Pancreas (tissue), 10 donors: ENCODE measurements around the gene VWA3A. TPM values are rescaled to one million over a fixed set of nuclear protein-coding genes. Genes with fewer than 3 reads are reported as not detected.
A peak's percentile ranks its signal among the peaks of the same experiment; 100 is the strongest.
"Not testable (repeated sequence)": the region's sequence is repeated elsewhere in the genome, so short reads cannot be mapped to it uniquely, and the experiment has no call there.

Experiments
- ATAC-seq, 4 donors: fragments of 200-7000 bp; cut with Tn5 transposase; one replicate each; pipeline versions ENCODE4 v1.8.0 to v1.9.1; 2020; ENCODE audit warnings: mild to moderate bottlenecking in 4 of 4, moderate library complexity in 4 of 4
- DNase-seq, 6 donors: peaks; one replicate each; pipeline ENCODE4 v3.0.0-alpha.2; 2020
- FAIRE-seq: peaks from 2 replicates; lab custom pipeline; 2012; peaks lifted over from hg19 to GRCh38; lab: Jason Lieb, UNC
- H3K27ac ChIP-seq, 4 donors: fragments of 200-600 bp; sonication (generic); 1 replicate in 3 of 4; 2 replicates in 1 of 4; pipeline versions ENCODE4 v1.5.0 to v1.8.0; 2020
- H3K27me3 ChIP-seq, 4 donors: fragments of 200-600 bp; one replicate each; pipeline ENCODE4 v1.8.0; 2021
- H3K36me3 ChIP-seq, 3 donors: fragments of 200-600 bp; sonication (generic) in 1 of 3; one replicate each; pipeline versions ENCODE4 v1.5.0 to v1.8.0; 2020 to 2021
- H3K4me1 ChIP-seq, 3 donors: fragments of 200-600 bp; one replicate each; pipeline ENCODE4 v1.8.0; 2021
- H3K4me3 ChIP-seq, 4 donors: fragments of 200-600 bp; sonication (generic) in 2 of 4; one replicate each; pipeline versions ENCODE4 v1.5.0 to v1.8.0; 2020 to 2021
- H3K9me3 ChIP-seq, 4 donors: fragments of 200-600 bp; one replicate each; pipeline ENCODE4 v1.8.0; 2021
- WGBS, 2 donors: extraction: QIAGEN DNeasy Blood & Tissue Kit; methylation state at CpG; one replicate each; pipeline ENCODE4 v1.1.7; 2013; 5-methylcytosine and 5-hydroxymethylcytosine counted together
- intact Hi-C, 3 donors: fragments of 100-400 bp; cut with DNase I; formaldehyde crosslinking; loops; one replicate each; pipeline versions ENCODE4 v1.11.1 to v1.14.2; 2022
- polyA plus RNA-seq, 2 donors: library from polyadenylated mRNA; stranded (reverse); fragments of 200-250 nt; gene quantifications; one replicate each; pipeline ENCODE4 v1.2.3, GENCODE V29; 2013
- total RNA-seq, 6 donors: library from RNA; stranded (reverse); fragmentation: NEBNext Ultra II Directional in 4 of 6; extraction: Animal tissue kit (Norgen Biotek cat#: 25700) in 4 of 6; gene quantifications; one replicate each; pipeline versions ENCODE4 v1.2.1 to v1.2.4, GENCODE V29; 2021 to 2023
- TF ChIP-seq, protein P1 (sequence below), 4 donors: fragments of 200-600 bp; sonication (generic) in 3 of 4; IDR thresholded peaks; one replicate each; pipeline versions ENCODE4 v1.5.0 to v1.8.0; 2021; ENCODE audit warnings: antibody characterized with exemption in 4 of 4
- donor health status: healthy with polysubstance abuse.
- donor health status: DM: no; HTN: no; CAD: no; lungs with moderate emphysema.
- donor health status: DM: no; HTN: no; CAD: no.
- donor health status: control.
- donor health status: control.
- donor health status: Bipolar disorder and iron deficiency.
- donor health status: DM: yes; HTN: yes; CAD: no.
- donor health status: DM: no; HTN: no; CAD: no.
- donor health status: DM: no; HTN: no; CAD: no.
- donor health status: DM: yes; HTN: yes; CAD: no.

Gene VWA3A
- total and polyA plus RNA-seq, 8 donors: 0.06 to 0.24 (median 0.09) TPM; not detected in 3

DNA sequence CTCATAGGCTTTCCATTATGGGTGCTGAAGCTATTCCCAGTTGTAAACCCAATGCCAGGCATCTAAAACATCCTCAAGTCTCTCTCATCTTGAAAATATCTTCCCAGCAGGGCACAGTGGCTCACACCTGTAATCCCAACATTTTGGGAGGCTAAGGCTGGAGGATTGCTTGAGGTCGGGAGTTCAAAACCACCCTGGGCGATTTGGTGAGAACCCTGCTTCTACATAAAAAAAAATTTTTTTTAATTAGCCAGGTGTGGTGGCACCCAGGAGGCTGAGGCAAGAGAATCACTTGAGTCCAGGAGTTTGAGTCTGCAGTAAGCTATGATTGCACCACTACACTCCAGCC is 100.7 kb downstream of the VWA3A start:
- Histone ChIP-seq H3K27me3 (no peaks in the 10 kb centered on the region), H3K4me1 (peaks cover 0 to 27% (median 12%) of the 10 kb centered on the region in 3 donors), H3K9me3 (no peaks in the 10 kb centered on the region), H3K27ac (peak overlapping the region in 3 of 4 donors; percentile 72 to 90 (median 88)), H3K36me3 (no peaks in the 10 kb centered on the region), H3K4me3 (no peak overlapping the region)
- TF ChIP-seq, protein P1, sequence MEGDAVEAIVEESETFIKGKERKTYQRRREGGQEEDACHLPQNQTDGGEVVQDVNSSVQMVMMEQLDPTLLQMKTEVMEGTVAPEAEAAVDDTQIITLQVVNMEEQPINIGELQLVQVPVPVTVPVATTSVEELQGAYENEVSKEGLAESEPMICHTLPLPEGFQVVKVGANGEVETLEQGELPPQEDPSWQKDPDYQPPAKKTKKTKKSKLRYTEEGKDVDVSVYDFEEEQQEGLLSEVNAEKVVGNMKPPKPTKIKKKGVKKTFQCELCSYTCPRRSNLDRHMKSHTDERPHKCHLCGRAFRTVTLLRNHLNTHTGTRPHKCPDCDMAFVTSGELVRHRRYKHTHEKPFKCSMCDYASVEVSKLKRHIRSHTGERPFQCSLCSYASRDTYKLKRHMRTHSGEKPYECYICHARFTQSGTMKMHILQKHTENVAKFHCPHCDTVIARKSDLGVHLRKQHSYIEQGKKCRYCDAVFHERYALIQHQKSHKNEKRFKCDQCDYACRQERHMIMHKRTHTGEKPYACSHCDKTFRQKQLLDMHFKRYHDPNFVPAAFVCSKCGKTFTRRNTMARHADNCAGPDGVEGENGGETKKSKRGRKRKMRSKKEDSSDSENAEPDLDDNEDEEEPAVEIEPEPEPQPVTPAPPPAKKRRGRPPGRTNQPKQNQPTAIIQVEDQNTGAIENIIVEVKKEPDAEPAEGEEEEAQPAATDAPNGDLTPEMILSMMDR (IDR thresholded peaks at IDR 0.05): no peak
- WGBS, 2 donors: 86 to 90% methylated on average over 2 of the region's 2 CpGs
- no peak for ATAC-seq
- no peak for FAIRE-seq
- DNase-seq: no peak
- intact Hi-C loops: no loop called here

DNA sequence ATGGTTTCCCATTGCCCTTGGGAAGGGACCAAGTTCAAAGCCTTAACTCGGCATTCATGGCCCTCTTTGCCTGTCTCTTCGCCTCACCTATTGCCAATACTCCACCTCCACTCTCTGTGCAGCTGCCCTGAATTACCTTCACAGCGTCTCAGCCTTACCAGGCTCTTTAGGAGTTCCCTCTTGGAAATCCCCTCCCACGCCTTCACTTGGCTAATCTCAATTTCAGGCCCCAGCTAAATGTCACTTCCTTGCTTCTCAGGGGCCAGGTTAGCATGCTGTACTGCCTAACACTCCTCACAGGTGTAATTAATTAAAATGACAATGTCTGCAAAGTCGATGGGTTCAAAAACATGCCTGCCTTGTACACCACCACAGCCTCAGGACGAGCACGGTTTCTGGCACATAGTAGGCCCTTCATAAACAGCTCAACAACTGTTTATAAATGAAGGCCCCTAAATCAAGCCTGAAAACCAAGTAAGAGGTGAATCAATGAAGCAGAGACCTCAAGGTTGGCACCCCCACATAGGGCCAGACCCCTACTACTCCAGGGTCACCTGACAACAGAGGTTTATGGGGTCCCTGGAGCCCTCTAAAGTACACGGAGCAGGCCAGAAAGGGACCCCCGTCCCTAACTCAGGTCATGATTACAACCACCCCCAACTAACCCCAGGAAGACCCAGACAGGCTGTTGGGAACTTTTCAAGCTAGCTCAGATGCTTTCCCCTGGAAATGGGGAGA is 102.5 kb downstream of the VWA3A start:
- FAIRE-seq (no peak), DNase-seq (no peak), ATAC-seq (no peak)
- Histone ChIP-seq H3K27ac (peak overlapping the region; percentile 8 to 74 (median 49)), H3K27me3 (no peaks in the 10 kb centered on the region), H3K9me3 (no peaks in the 10 kb centered on the region), H3K36me3 (no peaks in the 10 kb centered on the region), H3K4me3 (no peak overlapping the region), H3K4me1 (peaks cover 0 to 9% (median 0%) of the 10 kb centered on the region in 3 donors)
- TF ChIP-seq, protein P1 (IDR thresholded peaks at IDR 0.05): no peak
- intact Hi-C loops: loop anchor here in 2 of 3 donors (5.0 kb wide), 1 partner anchor 102 kb away; the partner anchor contains the start of gene POLR3E (in 2 of the 2)
- WGBS, 2 donors: 66 to 74% methylated on average over 9 of the region's 9 CpGs

DNA sequence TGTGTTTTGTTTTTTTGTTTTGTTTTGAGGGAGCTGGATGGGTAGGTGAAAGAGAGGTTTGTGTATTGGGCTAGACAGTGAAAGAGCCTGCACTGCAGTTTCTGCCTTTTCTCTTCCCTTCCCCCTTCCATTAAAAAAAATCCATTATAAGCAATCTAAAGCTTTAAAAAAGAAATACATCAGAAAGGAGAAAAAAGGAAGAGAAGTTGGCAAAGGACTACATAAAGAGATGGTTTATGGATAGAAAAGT is 103.0 kb downstream of the VWA3A start:
- Histone ChIP-seq H3K36me3 (no peaks in the 10 kb centered on the region), H3K4me3 (peak overlapping the region in 1 of 4 donors; percentile 48), H3K27me3 (no peaks in the 10 kb centered on the region), H3K9me3 (no peaks in the 10 kb centered on the region), H3K27ac (peak overlapping the region; percentile 8 to 74 (median 49)), H3K4me1 (peaks cover 0 to 8% (median 0%) of the 10 kb centered on the region in 3 donors)
- intact Hi-C loops: loop anchor here in 2 of 3 donors (5.0 kb wide), 1 partner anchor 102 kb away; the partner anchor contains the start of gene POLR3E (in 2 of the 2)
- DNase-seq (no peak), ATAC-seq (no peak), FAIRE-seq (no peak)
- TF ChIP-seq, protein P1 (IDR thresholded peaks at IDR 0.05): no peak

DNA sequence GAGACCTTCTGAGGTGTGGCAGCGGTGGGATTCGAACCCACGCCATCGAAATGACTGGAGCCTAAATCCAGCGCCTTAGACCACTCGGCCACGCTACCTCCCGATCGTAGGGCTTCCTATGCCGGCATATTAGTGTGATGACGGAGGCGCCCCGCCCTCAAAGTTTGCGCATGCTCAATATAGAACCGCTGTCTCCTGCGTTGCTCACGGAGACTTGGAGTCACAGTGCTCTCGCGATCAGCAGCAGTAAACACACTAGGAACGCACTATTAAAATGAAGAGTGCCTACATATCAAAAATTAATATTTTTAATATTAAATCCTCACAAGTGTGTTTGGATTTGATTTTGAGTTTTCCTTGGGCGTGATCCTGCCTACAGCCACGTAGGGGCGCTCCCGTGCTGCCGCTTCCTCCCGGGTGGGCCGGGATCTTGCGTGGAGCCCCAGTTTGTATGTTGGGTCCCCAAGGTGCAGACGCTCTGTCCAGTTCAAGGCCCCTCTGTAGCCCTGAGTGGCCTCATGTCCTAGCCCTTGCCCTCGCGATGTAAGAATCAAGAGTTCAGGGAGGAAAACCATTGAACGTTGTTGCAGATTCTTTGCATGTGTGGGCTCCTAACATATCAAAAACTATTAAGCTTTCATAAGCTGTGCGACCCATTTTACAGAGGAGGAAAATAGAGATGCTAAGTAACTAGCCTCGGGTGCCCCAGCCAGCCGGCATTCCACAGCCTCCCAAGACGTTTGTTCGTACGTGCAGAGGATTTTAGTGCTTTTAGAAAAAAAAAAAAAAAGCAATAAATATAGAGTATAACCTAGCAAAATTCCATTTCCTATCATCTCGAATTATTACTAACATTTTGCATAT is 103.6 kb downstream of the VWA3A start:
- DNase-seq (peak; percentile 80 to 97 (median 90)), FAIRE-seq (no peak), ATAC-seq (peak; percentile 31 to 60 (median 52))
- Histone ChIP-seq H3K36me3 (no peaks in the 10 kb centered on the region), H3K27ac (peak overlapping the region in 3 of 4 donors; percentile 36 to 74 (median 62)), H3K4me1 (peaks cover 0 to 8% (median 0%) of the 10 kb centered on the region in 3 donors), H3K9me3 (no peaks in the 10 kb centered on the region), H3K27me3 (no peaks in the 10 kb centered on the region), H3K4me3 (peak overlapping the region; percentile 5 to 48 (median 26))
- intact Hi-C loops: loop anchor here in 2 of 3 donors (5.0 kb wide), 1 partner anchor 101 kb away; the partner anchor contains the start of gene POLR3E (in 2 of the 2)
- WGBS, 2 donors: 2% methylated on average over 39 of the region's 39 CpGs
- TF ChIP-seq, protein P1 (IDR thresholded peaks at IDR 0.05): peak; percentile 45 to 83 (median 78)

DNA sequence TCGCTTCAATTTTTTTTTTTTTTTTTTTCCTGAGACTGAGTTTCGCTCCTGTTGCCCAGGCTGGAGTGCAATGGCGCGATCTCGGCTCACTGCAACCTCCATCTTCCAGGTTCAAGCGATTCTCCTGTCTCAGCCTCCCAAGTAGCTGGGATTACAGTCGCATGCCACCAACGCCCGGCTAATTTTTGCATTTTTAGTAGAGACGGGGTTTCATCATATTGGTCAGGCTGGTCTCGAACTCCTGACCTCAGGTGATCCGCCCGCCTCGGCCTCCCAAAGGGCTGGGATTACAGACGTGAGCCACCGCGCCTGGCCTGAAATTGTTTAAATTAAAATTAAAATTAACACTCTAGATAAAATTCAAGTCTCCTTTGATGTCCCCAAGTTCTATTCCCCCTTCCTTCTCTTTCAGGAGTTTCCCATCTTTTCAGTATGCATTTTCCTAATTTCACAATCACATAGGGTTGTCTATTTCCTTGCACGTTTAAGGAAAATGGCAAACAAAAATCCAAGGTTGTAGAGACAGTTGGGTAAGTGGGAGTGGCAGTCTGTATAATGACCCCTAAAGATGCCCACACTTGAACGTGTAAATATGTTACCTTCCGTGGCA is 104.3 kb downstream of the VWA3A start:
- H3K4me3 ChIP-seq: peak overlapping the region in 2 of 4 donors; percentile 32 to 48
- intact Hi-C loops: loop anchor here in 2 of 3 donors (5.0 kb wide), 1 partner anchor 101 kb away; the partner anchor contains the start of gene POLR3E (in 2 of the 2)
- not testable (repeated sequence) for H3K36me3 ChIP-seq, H3K27me3 ChIP-seq, FAIRE-seq, ATAC-seq, H3K4me1 ChIP-seq, DNase-seq, H3K27ac ChIP-seq, H3K9me3 ChIP-seq
- WGBS, 2 donors: 27 to 28% methylated on average over 20 of the region's 20 CpGs
